Right lobe of liver (tissue), 4 donors: ENCODE data around the gene ERC2.

ENCODE experiments used
- POLR2A ChIP-seq: fragments of 450-650 bp; IDR thresholded peaks from one replicate; pipeline ENCODE4 v1.6.1; 2017; ENCODE audit warnings: antibody characterized with exemption, mild to moderate bottlenecking
- TF ChIP-seq, protein P1 (sequence below), 4 donors: fragments of 200-600 bp in 3 of 4; fragments of 450-650 bp in 1 of 4; IDR thresholded peaks; one replicate each; pipeline versions ENCODE4 v1.5.1 to v1.8.0; 2016 to 2022; ENCODE audit warnings: antibody characterized with exemption in 4 of 4, mild to moderate bottlenecking in 2 of 4
- donor health status: DM: no; HTN: no; CAD: no.
- donor health status: DM: no; HTN: no; CAD: no.
- donor health status: DM: no; HTN: yes; CAD: no.

DNA sequence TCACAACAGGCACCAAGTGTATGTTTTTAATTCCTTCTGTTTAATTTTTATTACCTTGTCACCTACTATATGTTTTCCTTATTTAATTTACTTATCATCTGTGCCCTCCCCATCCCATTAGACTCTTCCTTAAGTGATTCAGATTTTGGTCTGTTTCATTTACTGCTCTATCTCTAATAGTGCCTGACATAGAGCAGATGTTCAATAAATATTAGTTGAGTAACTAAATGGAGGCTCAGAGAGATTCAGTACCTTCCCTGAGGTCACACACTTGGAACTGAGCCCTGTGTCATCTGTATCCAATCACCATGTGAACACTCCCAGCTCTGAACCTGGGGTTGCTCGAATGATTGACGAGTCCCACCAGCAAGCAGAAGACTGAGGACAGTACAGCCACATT lies 663.1 kb downstream of the ERC2 start:
- TF ChIP-seq, protein P1, sequence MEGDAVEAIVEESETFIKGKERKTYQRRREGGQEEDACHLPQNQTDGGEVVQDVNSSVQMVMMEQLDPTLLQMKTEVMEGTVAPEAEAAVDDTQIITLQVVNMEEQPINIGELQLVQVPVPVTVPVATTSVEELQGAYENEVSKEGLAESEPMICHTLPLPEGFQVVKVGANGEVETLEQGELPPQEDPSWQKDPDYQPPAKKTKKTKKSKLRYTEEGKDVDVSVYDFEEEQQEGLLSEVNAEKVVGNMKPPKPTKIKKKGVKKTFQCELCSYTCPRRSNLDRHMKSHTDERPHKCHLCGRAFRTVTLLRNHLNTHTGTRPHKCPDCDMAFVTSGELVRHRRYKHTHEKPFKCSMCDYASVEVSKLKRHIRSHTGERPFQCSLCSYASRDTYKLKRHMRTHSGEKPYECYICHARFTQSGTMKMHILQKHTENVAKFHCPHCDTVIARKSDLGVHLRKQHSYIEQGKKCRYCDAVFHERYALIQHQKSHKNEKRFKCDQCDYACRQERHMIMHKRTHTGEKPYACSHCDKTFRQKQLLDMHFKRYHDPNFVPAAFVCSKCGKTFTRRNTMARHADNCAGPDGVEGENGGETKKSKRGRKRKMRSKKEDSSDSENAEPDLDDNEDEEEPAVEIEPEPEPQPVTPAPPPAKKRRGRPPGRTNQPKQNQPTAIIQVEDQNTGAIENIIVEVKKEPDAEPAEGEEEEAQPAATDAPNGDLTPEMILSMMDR (IDR thresholded peaks at IDR 0.05) = no peak
- no peak for TF ChIP-seq POLR2A
